ENCODE measurements around the gene ST6GALNAC6.

DNA sequence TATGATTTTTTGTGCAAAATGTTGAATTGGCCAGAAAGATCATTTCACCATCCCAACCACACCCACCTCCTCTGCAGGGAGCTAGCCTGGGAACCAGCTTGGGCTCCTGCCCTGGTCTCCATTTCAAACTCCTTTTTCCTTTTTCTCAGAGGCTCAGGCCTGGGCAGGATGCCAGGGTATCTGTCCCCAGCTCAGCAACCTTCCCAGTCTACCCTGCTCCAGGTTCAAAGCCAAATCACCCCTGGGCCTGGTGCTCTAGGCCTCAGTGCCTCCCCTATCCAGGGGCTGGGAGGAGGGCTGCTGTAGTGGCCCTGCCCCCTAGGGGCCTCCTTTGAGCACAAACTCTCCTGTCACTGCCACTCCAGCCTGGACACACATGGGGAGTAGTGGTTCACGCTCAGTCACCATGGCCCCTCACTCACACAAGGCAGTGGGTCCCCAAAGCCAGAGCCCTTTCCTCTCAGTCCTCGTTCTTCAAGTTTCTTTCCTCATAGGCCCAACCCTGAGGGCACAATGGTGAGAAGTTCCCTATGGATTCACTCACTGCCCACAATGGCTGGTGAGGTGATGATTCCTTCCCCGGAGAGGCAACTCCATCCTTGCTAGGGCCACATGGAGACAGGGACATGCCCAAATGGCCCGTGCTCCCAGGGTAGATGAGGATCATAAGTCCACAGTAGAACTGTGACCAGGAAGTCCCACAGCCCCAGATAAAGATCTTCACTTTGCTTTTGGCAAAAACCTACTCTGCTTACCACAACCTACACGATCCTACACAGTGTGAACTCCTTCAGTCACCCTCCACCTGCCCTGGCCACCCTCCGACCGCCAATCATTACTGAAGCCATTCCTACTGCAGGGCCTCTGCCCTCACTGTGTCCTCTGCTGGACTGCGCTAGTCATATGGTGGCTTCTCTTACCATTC, 19.0 kb upstream of the ST6GALNAC6 start:
- TF ChIP-seq, protein P1, sequence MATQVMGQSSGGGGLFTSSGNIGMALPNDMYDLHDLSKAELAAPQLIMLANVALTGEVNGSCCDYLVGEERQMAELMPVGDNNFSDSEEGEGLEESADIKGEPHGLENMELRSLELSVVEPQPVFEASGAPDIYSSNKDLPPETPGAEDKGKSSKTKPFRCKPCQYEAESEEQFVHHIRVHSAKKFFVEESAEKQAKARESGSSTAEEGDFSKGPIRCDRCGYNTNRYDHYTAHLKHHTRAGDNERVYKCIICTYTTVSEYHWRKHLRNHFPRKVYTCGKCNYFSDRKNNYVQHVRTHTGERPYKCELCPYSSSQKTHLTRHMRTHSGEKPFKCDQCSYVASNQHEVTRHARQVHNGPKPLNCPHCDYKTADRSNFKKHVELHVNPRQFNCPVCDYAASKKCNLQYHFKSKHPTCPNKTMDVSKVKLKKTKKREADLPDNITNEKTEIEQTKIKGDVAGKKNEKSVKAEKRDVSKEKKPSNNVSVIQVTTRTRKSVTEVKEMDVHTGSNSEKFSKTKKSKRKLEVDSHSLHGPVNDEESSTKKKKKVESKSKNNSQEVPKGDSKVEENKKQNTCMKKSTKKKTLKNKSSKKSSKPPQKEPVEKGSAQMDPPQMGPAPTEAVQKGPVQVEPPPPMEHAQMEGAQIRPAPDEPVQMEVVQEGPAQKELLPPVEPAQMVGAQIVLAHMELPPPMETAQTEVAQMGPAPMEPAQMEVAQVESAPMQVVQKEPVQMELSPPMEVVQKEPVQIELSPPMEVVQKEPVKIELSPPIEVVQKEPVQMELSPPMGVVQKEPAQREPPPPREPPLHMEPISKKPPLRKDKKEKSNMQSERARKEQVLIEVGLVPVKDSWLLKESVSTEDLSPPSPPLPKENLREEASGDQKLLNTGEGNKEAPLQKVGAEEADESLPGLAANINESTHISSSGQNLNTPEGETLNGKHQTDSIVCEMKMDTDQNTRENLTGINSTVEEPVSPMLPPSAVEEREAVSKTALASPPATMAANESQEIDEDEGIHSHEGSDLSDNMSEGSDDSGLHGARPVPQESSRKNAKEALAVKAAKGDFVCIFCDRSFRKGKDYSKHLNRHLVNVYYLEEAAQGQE (IDR thresholded peaks at IDR 0.05; ENCODE audit: insufficient read depth in 1 of 2, low read depth in 2 of 2, low read length in 2 of 2) = no peak
- TF ChIP-seq POLR2AphosphoS5 (IDR thresholded peaks at IDR 0.05; ENCODE audit: low read depth, low read length) = no peak
- TF ChIP-seq TAF1 (IDR thresholded peaks at IDR 0.05; ENCODE audit: borderline replicate concordance, insufficient read depth, low read length) = no peak
- no peak for TF ChIP-seq SIN3A (IDR thresholded peaks at IDR 0.05; ENCODE audit: borderline replicate concordance, insufficient read depth, low read length)
